NCI-H187 (cell line): ENCODE measurements around the gene TSPAN5.

Experiments used
- DNase-seq, 2 experiments: peaks; one replicate each; lab custom pipeline; 2025; lab: John Stamatoyannopoulos, UW

TSPAN5 gene

GRCh38 chr4:98643755-98644154, 14.7 kb downstream of the TSPAN5 start:
- DNase-seq: no peak

DNA sequence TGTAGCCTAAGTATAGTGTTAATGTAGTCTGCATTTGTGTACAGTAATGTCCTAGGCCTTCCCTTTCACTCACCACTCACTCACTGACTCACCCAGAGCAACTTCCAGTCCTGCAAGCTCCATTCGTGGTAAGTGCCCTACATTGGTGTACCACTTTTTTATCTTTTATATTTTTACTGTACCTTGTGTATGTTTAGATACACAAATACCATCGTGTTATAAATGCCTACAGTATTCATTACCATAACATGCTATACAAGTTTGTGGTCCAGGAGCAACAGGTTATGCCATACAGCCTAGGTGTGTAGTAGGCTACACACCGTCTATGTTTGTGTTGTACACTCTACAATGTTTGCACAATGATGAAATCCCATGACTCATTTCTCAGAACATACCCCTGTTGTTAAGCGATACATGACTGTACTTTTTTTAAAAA, 15.4 kb downstream of the TSPAN5 start:
- DNase-seq: no peak

- DNase-seq: no peak
These were observed 16.3 kb downstream of the TSPAN5 start for GRCh38 chr4:98641906-98642668.

GRCh38 chr4:98641376-98641775, 17.0 kb downstream of the TSPAN5 start:
- DNase-seq: no peak

GRCh38 chr4:98639523-98639922, 18.9 kb downstream of the TSPAN5 start:
- no peak for DNase-seq

GRCh38 chr4:98639108-98639507, 19.3 kb downstream of the TSPAN5 start:
- no peak for DNase-seq

- no peak for DNase-seq
These were observed 19.8 kb downstream of the TSPAN5 start for GRCh38 chr4:98638661-98639060.

DNA sequence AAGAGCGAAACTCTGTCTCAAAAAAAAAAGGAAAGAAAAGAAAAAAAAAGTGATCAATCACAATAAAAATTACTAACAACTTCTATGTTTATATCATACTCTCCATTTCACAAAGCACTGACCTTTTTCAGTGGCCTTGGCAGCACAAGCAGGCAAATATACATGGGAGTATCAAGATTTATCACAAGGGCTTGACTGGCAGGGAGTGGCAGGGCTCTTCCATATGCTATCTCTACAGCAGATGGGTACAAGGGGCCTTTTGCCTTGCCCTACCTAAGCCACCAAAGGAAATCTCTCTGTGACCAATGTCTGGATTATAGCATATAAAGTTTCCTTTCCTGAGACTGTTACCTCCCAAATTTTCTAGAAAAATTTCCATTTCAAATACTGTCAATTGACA, 24.4 kb downstream of the TSPAN5 start:
- DNase-seq: no peak

- no peak for DNase-seq
These were observed 25.3 kb downstream of the TSPAN5 start for GRCh38 chr4:98633159-98633558.

- no peak for DNase-seq
These were observed 26.2 kb downstream of the TSPAN5 start for GRCh38 chr4:98632258-98632657.

GRCh38 chr4:98631506-98631905, 26.9 kb downstream of the TSPAN5 start:
- DNase-seq: no peak

DNA sequence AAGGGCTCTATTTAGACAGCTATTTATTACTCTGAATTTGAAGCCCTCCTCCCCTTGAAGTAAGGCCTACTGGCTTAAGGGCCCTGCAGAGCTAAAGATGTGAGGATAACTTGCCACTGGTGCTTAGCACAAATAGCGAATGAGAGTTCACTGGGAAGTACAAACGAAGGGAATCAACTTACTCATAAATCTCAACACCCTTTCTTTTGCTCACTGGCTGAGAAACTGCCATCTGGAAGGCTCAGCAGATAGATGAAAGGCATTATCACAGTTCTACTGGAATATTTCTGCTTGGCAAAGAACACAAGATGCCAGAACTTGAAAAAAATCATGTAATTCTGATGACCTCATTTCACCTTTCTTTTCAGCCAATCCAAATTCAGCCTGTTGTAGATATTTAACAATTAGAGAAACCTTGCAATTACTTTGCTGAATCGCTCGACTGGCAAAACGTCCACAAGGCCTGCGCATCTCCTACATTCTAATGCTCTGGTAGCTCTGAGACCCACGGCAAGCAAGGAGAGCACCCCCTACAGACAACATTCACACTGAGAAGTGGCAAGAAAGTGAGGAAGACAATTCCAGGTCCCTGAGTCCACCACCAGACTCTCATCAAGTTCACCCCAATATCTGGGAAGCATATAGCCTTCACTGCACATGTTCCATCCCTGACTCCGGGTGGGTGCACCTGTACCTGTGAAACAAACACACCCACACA, 27.5 kb downstream of the TSPAN5 start:
- DNase-seq: no peak

DNA sequence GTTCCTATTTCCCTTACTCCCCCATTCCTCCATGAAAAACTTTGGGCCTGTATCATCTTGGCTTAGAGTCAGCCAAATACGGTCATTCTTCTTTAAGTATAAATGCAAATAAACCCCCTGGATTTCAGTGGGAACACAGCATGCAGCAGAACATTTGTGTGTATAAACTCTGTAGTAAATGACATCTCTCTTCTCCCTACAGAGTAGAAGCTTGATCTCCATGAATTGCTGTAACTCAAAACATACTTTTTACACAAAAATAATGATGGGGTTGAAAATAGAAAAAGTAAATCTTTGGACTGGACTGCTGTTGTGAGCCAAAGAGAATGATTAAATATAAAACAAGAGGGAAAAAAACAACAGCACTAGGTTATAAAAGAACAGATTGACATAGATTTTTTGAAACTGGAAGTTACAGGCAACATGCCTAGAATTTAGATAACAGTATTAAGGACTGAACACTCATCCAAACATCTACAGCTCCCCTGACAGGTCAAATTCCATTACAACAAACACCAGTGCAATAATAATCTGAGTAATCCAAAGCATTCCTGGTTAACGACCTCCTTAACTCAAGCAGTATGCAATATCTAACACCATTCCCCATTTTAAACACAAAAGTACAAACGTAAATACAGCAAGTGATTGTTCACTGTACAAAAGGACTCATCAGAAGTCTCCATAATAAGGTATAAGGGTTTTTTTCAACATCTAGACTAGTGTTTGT, 30.7 kb downstream of the TSPAN5 start:
- no peak for DNase-seq

- DNase-seq: no peak
These were observed 32.1 kb downstream of the TSPAN5 start for GRCh38 chr4:98626350-98626749.

DNA sequence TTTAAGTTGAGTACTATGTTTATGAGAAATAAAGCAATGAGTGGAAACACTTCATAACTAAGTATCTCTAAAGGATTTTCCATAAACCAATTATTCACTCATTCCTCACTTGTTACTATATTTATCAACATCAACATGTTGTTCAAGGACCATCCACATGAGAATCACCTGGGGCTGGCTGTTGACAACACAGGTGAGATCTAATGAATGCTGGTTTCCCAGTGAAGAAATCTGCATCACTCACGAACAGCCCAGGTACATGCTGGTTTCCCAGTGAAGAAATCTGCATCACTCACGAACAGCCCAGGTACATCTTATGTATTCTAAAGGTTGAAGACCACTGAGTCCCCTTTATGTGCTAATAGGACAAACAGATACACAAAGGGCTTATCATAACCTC, 32.5 kb downstream of the TSPAN5 start:
- DNase-seq: no peak

DNA sequence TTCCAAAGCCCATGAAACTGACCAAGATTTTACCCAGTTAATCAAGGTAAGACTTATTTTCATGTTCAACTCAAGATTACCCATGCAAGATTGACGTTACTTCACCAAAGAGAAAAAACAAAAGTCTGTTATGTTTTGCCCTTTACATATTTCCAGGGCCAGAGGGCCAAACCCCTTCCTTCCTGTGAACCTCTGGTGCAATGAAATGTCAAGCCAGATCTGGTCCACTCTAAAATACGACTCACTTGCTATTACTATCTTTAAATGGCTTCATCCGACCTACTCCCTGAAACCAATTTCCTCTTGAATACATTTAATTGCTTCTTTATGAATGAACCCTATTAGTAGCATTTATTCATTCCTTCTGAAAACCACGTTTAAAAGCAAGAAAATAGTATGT, 33.0 kb downstream of the TSPAN5 start:
- no peak for DNase-seq

DNA sequence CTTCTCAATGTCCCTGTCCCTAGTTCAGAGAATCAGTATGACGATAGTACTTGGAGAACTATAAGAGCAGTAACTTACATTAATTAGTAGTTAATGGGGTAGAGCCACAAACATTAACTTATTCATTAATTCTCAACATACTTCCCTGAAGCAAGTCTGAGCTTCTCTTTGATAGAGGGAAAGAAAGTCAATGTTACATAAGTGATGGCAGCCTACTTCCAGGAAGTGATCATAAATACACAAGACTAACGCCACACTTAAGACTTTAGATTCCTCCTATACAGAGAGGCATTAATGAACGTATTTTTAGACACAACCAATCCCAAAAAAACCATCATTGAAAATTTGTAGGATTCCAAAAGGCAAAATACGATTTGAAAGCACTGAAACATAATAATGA, 33.8 kb downstream of the TSPAN5 start:
- DNase-seq: no peak

- no peak for DNase-seq
These were observed 34.3 kb downstream of the TSPAN5 start for GRCh38 chr4:98624144-98624543.

- no peak for DNase-seq
These were observed 35.1 kb downstream of the TSPAN5 start for GRCh38 chr4:98623126-98623802.

DNA sequence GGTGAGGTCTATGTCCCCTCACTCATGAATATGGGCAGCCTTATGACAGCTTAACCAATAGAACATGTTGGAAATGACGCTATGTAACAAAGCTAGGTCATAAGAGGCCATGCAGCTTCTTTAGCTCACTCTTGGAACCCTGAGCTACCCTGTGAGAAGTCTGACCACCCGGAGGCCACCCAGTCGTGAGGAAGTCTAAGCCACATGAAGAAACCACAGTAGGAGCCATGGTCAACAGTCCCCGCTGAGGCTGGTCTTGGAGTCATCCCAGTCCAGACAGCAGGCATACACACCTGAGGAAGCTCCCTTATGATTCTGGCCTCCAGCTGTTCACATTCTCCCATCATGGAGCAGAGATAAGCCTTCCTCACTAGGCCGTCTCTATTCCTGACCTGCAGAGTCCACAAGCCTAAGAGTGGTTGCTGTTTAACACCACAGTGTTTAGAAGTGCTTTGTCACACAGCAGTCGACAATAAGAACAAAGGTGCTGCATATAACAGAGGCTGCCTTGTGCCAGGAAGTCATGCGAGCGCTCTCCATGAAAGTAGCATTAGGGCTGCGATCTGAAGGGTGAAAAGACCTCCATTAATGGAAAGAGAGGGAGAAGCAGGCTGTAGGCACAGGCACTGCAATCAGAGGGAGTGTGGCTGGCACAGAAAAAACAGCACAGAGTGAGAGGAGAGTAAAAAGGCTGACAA, 38.2 kb downstream of the TSPAN5 start:
- DNase-seq: no peak

DNA sequence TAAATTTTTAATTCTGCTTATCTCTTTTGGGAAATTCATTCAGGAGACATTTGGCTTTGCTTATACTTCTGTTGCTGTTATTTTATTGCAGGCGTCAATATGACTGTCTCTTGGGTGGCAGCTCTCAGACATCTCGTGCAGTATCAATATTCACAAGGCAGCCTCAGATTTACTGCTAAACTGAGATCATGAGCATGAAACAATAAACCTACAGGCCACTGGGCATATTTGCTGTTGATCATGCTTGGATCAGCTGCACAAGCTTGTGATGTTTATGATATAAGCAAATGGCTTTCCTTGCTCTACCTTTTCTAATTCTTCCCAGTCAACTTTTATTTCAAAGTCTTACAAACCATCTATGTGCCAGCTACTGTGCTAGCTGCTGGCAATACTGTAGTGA, 39.2 kb downstream of the TSPAN5 start:
- DNase-seq: no peak

GRCh38 chr4:98618680-98619079, 39.7 kb downstream of the TSPAN5 start:
- DNase-seq: no peak
